Middle frontal gyrus (tissue), 1 donor: ENCODE measurements around the gene C1orf198.

ENCODE experiments used
- DNase-seq: peaks from one replicate; pipeline ENCODE4 v3.0.0-alpha.2; 2015; ENCODE audit warnings: low spot score; ENCODE audit errors: extremely low spot score

C1orf198 gene

DNA sequence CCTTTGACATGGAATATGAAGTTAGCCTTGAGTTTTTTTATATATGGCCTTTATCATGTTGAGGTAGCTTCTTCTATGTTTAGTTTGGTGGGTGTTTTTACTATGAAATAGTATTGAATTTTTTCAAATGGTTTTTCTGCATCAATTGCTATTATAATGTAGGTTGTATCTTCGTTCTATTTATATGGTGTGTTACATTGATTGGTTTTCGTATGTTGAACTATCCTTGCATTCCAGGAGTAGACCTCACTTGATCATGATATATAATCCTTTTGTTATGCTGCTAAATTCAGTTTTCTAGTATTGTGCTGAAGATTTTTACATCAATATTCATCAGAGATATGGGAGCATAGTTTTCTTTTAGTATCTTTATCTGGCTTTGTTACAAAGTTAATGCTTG is 55.8 kb downstream of the C1orf198 start:
- no peak for DNase-seq

DNA sequence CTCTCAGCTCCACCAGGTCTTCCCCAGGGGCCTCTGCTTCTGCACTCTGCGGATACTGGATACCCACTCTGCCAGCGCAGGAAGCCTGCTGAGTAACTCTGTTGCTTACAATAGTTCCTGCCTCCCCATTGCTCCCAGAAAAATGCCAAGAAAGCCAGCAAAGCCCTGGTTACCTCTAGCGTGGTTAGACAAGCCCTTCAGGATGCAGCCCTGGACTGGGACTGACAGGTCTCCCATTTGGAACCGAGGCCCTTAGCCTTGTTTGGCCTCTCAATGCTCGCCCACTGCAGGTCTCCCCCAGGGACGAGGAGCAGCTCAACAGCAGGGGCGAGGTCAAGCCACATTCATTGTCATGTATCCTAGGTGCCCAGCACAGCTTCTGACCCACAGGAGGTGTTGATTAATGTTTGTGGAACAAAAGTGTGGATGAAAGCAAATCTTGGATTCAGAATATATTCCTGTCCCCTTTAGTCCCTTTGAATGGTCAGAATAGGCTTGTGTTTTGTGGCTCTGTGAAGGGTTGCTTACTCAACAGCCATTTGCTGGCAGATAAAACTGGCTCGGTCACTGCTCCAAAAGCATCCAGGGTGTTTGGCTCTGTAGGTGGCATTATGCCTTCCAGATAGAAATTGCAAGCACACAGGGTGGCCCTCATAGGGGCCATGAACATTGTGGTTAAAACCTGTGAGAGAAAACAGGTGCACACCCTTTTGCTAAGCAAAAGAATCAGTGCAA is 58.9 kb downstream of the C1orf198 start:
- DNase-seq, result no peak

DNA sequence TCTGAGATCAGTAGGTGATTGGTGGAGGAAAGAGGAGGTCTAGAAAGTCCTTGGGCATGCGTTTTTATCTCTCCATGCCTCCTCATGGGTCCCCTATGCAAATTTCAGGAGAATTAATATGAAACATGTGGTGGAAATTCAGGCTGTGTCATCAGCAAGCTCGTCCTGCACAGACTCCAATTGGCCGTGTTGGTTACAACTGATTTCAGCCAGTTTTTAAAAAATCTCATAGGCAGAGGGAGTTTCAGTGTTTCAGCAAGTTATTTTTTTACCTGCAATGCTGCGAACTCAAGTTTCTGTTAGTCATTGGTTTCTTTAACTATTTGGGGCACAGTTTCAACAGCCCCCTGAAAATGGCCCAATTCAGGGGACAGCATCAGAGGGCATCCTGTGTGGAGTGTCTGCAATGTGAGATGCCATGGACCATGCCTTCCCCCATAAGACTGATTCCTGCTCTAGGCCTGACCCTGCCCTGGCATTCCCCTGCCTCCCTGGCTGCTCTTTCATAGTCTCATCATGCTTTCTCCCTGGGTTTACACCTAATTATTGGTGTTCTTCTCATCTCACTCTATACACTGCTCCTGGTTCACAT is 59.9 kb downstream of the C1orf198 start:
- DNase-seq, result peak; percentile 11

DNA sequence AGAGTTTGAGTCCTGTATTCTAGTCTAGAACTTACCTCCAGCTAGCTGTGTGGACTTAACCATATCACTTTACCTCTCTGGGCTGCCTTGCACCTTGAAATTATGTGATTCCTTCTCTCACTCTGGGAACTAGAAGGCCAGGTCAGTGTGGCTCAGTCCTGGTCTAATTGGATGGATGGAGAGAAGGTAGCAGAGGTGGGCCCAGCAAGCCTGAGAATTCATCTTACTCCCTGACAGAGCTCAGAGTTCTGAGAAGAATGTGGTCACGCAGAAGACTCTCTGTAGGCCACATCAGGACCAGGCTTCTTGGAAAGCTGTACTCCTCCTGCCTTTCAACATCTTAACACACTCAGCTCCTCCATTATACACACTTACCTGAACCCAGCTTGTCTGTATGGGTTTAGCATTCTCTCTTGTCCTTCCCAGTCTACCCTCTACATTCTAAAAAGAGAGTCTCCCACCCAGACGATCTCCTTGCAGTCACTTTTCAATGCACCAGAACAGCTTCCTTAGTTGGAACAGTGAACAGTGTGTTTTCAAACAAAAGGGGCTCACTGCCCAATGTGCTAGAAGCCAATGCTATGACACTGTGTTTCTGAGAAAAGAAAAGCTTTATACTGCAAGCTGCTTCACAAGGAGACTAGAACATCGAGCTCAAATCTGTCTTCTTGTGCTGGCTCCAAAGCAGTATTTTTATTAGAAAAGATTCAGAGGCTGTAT is 60.6 kb downstream of the C1orf198 start:
- DNase-seq, result peak; percentile 84

DNA sequence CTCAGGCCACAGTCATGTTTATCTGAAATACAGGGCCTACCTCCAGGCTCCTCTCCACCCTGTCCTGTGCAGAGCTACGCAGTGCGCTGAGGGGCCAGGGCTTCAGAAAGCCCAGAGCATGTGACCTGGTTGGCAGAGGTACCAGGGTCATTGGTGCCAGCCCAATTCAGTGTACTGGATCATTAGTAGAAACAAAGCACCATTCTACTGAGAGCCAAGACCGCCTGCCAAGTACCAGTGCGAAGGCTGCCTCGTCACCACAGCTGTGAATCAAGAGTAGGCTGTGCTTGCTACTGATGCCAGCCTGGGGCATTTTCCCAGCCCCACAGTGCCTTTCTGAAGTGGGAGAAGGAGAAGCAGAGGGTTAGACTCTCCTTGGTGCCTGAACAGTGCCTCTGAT is 61.3 kb downstream of the C1orf198 start:
- peak; percentile 97 for DNase-seq

DNA sequence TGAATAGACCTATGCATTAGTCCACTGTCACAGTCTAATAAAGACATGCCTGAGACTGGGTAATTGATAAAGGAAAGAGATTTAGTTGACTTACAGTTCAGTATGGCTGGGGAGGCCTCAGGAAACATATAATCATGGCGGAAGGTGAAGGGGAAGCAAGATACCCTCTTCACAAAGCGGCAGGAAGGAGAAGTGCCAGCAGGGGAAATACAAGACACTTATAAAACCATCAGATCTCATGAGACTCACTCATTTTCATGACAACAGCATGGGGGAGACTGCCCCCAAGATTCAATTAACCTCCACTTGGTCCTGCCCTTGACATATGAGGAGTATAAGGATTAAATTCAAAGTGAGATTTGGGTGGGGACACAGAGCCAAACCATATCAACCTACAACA is 61.8 kb downstream of the C1orf198 start:
- DNase-seq, result no peak

DNA sequence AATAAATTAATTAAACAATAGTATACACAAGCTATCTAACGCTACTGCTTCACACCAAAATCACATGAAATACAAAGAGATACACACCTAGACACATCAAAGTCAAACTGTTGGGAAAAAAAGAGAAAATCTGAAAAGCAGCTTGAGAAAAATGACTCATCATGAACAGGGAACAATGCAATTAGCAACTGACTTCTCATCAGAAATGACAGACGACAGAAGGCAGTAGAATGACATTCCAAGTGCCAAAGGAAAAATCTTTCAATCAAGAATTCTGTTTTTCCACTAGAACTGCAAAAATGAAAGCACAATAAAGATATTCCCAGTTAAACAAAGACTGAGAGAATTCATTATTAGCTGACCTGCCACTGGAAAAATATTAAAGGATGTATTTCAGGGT is 63.9 kb downstream of the C1orf198 start:
- DNase-seq, result no peak

DNA sequence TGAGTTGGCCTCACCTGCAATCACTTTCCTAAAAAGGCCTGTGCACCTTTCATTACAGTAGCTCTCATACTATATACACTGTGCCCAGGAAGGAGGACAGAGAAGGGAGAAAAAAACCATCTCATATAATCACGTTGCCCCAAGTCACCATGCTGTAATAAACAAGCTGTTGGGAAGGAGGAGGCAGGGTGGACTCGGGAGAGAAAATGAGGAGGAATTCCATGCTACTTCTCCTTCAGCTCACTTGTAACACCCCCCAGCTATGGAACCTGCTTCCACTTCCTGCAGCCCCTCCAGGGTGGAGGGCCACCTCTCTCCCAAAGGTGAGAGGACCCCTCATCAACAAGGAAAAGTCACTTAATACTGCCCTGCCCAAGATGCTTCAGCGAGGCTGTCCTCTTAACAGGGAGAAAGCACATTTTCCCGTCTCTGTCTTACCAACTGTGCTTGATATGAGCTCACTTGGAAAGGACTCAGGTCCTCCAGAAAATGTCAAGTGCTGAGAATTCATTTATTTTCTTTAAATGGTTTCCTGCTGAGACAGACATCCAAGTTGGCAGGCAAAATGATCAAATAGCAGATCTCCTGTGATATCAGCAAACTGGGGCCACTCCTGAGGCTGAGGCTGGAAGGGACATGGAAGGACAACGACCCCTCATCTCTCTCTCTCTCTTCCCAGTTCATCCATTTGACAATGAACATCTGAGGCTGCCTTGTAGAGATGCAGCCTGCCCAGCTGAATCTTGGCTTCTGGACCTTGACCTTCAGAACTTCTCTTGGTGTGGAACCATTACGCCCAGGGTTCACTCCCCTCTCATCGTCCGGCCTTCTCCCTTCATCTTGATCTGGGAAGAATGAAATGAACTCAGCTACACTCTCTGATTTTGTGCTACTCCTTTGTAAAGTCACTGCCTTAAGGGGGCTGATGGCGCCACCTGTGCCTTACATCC is 67.2 kb downstream of the C1orf198 start:
- DNase-seq, result no peak

DNA sequence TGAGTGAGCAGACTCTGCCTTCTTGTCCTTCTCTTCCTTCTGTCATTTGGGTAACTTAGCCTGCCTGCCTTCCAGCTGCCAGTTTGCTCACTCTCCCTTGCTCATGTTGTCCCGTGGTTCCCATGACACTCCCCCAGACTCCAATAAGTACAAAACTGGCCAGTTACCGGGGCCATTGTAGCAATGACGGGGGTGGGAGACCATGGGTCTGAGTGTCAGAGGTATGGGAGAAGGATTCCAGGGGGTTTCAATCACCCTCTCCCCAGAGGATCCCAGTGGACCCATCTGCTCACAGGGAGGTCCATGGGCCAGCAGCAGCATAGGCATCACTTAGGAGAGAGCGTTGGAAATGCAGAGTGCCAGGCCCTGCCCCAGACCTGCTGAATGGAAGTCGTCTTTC is 69.8 kb downstream of the C1orf198 start:
- DNase-seq, result no peak

DNA sequence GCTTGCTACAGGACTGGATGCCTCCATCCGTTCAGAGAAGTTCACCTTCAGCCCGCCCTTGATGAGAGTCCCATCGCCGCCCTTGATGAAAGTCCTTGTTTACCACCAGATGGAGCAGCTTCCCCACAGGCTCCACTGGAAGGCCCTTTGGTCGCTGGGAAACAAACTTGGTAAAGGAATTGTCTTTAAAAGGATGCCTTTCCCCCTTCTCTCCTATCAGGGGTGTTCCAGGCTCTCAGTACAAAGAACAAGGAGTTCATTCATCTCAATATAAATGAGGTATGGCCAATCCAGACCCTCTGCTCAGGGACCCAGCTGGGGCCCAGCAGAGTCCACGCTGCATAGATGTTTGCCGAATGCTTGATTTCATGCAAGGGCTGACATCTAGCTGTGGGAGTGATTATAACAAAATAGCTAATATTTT is 70.4 kb downstream of the C1orf198 start:
- DNase-seq, result peak; percentile 72

DNA sequence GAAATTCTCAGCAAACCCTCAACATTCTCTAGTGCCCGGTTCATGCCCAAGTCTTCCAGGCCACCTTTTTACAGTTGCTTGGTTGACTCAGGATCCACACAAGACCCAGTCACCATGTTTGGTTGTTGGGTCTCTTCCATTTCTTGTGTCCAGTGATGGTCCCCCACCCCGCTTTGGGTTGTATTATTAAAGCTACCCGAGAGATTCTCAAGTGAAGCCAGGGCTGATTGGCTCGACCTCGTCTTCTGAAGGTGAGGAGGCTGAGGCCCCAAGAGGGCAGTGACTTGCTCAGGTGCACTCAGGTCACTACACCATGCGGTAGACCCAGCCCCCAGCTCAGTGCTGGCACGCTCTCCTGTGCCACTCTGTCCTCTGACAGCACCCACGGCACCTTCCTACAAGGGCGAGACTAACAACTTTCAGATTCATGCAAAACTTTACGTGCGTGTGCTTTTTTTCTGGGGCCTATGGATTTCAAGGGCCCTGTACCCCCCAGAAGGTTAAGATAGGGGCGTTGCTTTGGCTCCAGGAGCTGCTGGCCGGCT is 70.9 kb downstream of the C1orf198 start:
- DNase-seq, result no peak

DNA sequence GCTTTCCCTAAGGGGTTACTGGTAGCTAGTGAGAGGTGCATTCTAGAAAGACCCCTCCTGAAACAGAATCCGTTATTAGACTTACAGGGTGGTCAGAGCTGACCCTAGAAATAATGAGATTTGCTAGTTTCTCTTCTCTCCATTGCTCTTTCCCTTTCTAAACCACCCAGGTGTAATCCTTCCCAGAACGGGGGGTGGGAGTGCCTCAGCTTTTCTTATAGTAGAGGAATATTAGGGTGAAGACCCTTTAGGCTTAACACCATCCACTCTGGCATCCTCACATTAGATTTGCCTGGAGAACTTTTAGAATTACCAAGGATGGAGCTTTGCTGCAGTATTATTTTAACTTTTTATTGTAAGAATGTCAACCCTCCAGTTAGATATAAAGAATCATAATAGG is 71.7 kb downstream of the C1orf198 start:
- no peak for DNase-seq

DNA sequence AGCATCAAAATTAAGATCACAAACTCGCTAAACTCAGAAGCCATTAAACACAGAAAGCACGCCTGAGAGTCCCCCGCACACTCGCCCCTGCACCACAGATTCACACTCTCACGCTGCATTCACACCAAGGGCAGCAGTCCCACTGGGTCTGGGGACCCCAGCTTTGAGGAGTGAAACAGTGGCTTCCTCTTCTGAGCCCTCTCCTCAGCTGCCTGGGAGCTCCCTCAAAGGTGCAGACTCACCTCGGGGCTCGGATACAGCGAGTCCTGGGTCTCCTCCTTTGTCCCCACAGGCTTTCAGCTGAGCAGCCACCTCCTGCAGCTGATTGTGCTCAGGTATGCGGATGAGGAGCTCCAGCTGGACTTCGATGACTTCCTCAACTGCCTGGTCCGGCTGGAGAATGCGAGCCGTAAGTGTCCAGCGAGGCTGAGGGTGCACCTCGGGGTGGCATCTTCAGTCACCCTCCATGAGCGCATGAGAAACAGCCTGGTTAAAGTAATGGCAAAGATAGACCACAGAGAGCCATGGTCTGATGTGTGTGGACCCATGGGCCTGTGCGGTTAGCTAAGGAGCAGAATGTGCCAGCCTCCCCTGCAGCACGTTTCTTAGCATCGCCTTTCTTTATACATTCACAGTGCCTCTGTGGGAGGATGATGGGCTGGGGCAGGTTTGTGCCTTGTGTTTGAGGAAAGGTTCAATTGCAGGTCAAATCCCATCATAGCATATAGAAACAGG is 73.3 kb downstream of the C1orf198 start:
- no peak for DNase-seq

DNA sequence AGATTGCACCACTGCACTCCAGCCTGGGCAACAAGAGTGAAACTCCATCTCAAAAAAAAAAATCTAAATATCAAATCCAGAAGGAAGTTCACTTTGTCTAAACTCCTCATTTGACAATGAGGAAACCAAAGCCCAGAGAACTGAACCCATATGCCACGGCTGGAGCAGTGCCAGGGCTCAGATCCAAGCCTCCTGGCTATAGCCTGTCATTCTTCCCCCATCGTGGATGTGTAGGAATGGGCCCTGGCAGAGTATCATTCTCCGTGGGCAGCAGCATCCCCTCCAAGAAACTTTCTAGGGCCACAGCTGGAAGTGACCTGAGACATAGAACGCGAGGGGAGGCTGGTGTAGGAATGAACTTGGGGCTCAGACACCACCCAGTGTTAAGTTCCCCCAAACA is 73.9 kb downstream of the C1orf198 start:
- DNase-seq, result no peak

DNA sequence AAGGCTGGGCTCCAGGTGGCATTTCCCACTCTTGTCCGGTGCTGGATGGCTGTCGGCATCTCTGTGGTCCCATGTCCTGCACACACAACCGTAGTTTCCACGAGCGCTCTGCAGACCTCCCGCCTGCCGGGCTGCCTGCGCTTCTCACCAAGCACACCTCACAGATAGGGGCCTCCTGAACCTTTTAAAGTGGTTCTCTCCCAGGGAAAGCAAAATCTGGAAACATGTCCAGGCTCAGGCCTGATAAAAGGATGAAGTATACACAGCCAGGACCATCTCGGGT is 74.9 kb downstream of the C1orf198 start:
- DNase-seq, result no peak

DNA sequence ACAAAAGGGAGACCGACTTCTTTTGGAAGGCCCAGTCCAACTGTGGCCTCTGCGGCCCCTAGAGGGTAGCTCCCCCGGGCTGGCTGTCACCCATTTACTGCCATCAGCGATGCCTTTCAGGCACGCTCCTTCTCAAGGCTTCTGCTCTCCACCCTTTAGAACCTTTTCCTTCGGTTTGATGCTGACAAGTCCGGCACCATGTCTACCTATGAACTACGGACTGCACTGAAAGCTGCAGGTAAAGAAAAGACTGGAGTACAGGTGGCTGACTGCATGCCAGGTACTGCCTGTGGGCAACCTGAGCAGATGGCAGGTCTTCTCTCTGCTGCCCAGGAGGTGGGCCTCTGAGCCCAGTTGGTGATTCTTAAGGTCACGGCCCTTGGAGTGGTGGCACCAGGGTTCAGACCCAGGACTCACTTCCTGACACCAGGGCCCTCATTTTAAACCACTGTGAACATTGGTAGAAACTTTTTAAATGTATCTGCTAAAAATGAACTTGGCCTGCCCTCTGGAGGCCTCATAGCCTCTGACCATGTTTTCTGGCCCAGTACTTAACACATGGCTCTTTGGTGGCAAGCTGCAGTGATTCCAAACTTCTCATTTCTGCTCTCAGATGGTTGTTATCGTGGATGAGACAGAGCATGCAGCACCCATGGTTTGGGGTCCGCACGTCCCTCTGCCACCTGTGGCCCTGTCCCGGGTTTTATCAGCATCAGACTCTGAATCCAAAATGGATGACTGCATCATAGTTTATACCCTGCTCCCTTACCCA is 75.4 kb downstream of the C1orf198 start:
- DNase-seq, result no peak

DNA sequence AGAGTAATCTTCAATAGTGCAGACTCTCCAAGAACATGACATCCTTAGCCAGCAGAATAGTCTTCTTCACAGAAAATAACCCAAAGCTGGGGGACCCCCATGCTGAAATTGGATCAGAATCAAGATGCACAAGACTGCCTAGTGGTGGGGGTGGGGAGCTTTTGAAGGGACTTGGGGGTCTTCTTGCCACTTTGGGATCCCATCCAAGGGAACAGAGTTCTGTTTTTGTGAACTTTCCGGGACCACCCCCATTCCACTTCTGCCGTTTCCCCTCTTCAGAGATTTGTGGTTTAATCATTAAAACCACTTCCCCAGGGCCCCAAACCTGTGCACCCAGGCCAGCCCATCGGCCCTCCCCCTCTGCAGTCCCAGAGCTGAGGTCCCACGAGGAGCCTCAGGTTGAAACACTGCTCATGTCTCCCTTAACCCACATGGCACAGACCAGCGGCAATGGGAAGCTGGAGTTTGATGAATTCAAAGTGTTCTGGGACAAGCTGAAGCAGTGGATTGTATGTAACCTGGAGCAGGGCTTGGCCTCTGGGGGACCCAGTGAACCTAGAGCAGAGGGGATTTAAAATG is 76.2 kb downstream of the C1orf198 start:
- DNase-seq, result no peak

DNA sequence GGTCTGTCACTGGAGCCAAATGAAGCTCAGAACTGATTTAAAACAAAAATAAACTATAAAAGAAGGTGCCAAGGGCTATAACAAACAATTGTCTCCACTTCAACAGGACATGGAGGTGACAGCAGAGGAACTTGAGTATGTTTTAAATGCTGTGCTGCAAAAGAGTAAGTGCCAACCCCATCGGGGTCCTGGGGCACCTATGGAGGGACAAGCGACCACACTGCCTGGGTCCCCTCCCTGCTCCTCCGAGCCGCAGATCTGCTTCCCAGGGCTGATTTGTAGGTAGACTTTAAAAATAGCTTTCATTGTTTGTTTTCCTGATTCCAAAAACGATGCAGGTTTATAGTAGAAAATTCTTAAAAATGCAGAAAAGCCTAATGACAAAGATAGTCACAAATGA is 78.3 kb downstream of the C1orf198 start:
- no peak for DNase-seq

DNA sequence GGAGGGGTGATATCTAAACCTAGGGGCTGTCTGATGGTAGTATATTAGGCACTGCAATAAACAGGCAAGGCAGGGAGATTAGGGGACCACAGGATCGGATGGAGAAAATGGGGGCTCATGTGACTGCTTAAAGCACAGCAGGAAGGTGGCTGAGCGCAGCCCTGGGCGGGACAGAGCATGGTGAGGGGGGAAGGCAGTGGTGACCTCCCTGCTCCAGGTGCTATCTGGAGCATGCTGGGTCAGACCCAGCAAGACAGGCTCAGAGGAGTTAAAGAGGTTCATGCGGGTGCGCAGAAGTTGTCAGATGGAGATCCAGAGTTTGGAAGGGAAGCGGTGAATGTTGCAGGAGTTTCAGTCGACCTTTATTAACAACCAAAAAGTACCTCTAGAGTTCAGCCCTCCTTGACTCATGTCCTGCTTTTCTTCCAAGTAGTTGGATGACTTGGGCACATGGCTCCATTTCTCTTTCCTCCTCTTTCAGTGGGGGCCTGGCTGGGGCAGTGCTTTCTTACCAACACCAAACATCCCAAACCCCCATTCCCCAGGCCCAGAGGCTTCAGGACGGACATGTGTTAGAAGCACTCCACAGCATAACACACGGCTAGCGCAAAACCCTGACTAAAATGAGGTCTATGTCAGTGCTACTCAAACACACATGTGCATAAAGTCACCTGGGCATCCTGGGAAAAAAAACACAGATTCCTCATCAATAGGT is 79.6 kb downstream of the C1orf198 start:
- DNase-seq, result no peak
